ENCODE results near the gene SZT2. TPM values are rescaled to one million over a fixed set of nuclear protein-coding genes. Genes with fewer than 3 reads are reported as not detected.

Gene SZT2
- total RNA-seq, 3 donors from 2014 or later (not counting 1 experiment from before 2014, with no cell fraction given) = 103 to 128 (median 123) TPM

- DNase-seq = no peak
- no peak for TF ChIP-seq CTCF (IDR thresholded peaks at IDR 0.05)
- Mint-ChIP-seq H3K4me1 (no peaks in the 10 kb centered on the region), H3K4me3 (no peak overlapping the region), H3K27me3 (ENCODE audit: low read depth in 2 of 2) (no peaks in the 10 kb centered on the region), H3K9me3 (no peaks in the 10 kb centered on the region), H3K36me3 (peaks cover 4% of the 10 kb centered on the region), H3K27ac (no peak overlapping the region)
- Histone ChIP-seq H3K9me3 (ENCODE audit: control insufficient read depth, insufficient read depth, low read length) (no peaks in the 10 kb centered on the region), H3K36me3 (ENCODE audit: control insufficient read depth, insufficient read depth, low read length) (peaks cover 81% of the 10 kb centered on the region), H3K27me3 (ENCODE audit: control insufficient read depth, insufficient read depth, low read length) (no peaks in the 10 kb centered on the region), H3K4me1 (ENCODE audit: control insufficient read depth, insufficient read depth, low read length) (no peaks in the 10 kb centered on the region), H3K27ac (ENCODE audit: low read length) (no peak overlapping the region), H3K4me3 (ENCODE audit: low read length) (no peak overlapping the region)
- intact Hi-C loops (cut with micrococcal nuclease) = no loop called here
- no peak for ATAC-seq
- 97% methylated on average over 9 of the region's 9 CpGs for whole genome bisulfite sequencing (ENCODE audit: insufficient coverage)
Measured at GRCh38 chr1:43431676-43432075, 42.0 kb downstream of the SZT2 start.

- no peak overlapping the region for H3K4me3 ChIP-seq (ENCODE audit: low read length)
- ATAC-seq (no peak), DNase-seq (no peak)
- H3K27me3 ChIP-seq (ENCODE audit: control insufficient read depth, insufficient read depth, low read length) = no peaks in the 10 kb centered on the region
- TF ChIP-seq CTCF (IDR thresholded peaks at IDR 0.05) = no peak
- Mint-ChIP-seq H3K36me3 (no peaks in the 10 kb centered on the region), H3K4me3 (no peak overlapping the region), H3K27me3 (ENCODE audit: low read depth in 2 of 2) (no peaks in the 10 kb centered on the region), H3K9me3 (no peaks in the 10 kb centered on the region), H3K4me1 (no peaks in the 10 kb centered on the region), H3K27ac (no peak overlapping the region)
- no peaks in the 10 kb centered on the region for H3K4me1 ChIP-seq (ENCODE audit: control insufficient read depth, insufficient read depth, low read length)
- intact Hi-C loops (cut with micrococcal nuclease) = no loop called here
- WGBS (ENCODE audit: insufficient coverage) = 94% methylated on average over 8 of the region's 9 CpGs
- no peaks in the 10 kb centered on the region for H3K9me3 ChIP-seq (ENCODE audit: control insufficient read depth, insufficient read depth, low read length)
- H3K27ac ChIP-seq (ENCODE audit: low read length) = no peak overlapping the region
- peaks cover 75% of the 10 kb centered on the region for H3K36me3 ChIP-seq (ENCODE audit: control insufficient read depth, insufficient read depth, low read length)
Measured at GRCh38 chr1:43432171-43432860, 42.6 kb downstream of the SZT2 start.

GRCh38 chr1:43432907-43433306 lies 43.2 kb downstream of the SZT2 start:
- Mint-ChIP-seq H3K9me3 (no peaks in the 10 kb centered on the region), H3K27ac (no peak overlapping the region), H3K4me3 (no peak overlapping the region), H3K4me1 (no peaks in the 10 kb centered on the region), H3K27me3 (ENCODE audit: low read depth in 2 of 2) (no peaks in the 10 kb centered on the region), H3K36me3 (no peaks in the 10 kb centered on the region)
- H3K9me3 ChIP-seq (ENCODE audit: control insufficient read depth, insufficient read depth, low read length) = no peaks in the 10 kb centered on the region
- H3K27me3 ChIP-seq (ENCODE audit: control insufficient read depth, insufficient read depth, low read length) = no peaks in the 10 kb centered on the region
- no peak for DNase-seq
- H3K4me1 ChIP-seq (ENCODE audit: control insufficient read depth, insufficient read depth, low read length) = no peaks in the 10 kb centered on the region
- intact Hi-C loops (cut with micrococcal nuclease) = no loop called here
- TF ChIP-seq CTCF (IDR thresholded peaks at IDR 0.05) = no peak
- no peak overlapping the region for H3K27ac ChIP-seq (ENCODE audit: low read length)
- ATAC-seq = no peak
- peaks cover 72% of the 10 kb centered on the region for H3K36me3 ChIP-seq (ENCODE audit: control insufficient read depth, insufficient read depth, low read length)
- 95% methylated on average over 4 of the region's 5 CpGs for WGBS (ENCODE audit: insufficient coverage)
- H3K4me3 ChIP-seq (ENCODE audit: low read length) = no peak overlapping the region

GRCh38 chr1:43434256-43434655 lies 44.6 kb downstream of the SZT2 start:
- H3K4me3 ChIP-seq (ENCODE audit: low read length) = no peak overlapping the region
- no peak overlapping the region for H3K27ac ChIP-seq (ENCODE audit: low read length)
- ATAC-seq (no peak), DNase-seq (no peak)
- H3K4me1 ChIP-seq (ENCODE audit: control insufficient read depth, insufficient read depth, low read length) = no peaks in the 10 kb centered on the region
- no peaks in the 10 kb centered on the region for H3K27me3 Mint-ChIP-seq (ENCODE audit: low read depth in 2 of 2)
- H3K27me3 ChIP-seq (ENCODE audit: control insufficient read depth, insufficient read depth, low read length) = no peaks in the 10 kb centered on the region
- H3K36me3 ChIP-seq (ENCODE audit: control insufficient read depth, insufficient read depth, low read length) = peaks cover 69% of the 10 kb centered on the region
- H3K9me3 ChIP-seq (ENCODE audit: control insufficient read depth, insufficient read depth, low read length) = no peaks in the 10 kb centered on the region
- intact Hi-C loops (cut with micrococcal nuclease) = no loop called here
- H3K4me1 Mint-ChIP-seq = no peaks in the 10 kb centered on the region
- H3K36me3 Mint-ChIP-seq = no peaks in the 10 kb centered on the region
- WGBS (ENCODE audit: insufficient coverage) = 98% methylated on average over 7 of the region's 7 CpGs
- H3K27ac Mint-ChIP-seq = no peak overlapping the region
- no peaks in the 10 kb centered on the region for H3K9me3 Mint-ChIP-seq
- H3K4me3 Mint-ChIP-seq = no peak overlapping the region
- no peak for TF ChIP-seq CTCF (IDR thresholded peaks at IDR 0.05)
